ENCODE results near the gene SLC8A3.

Gene SLC8A3

GRCh38 chr14:70064136-70064865 lies 124.5 kb downstream of the SLC8A3 start:
- no peak for DNase-seq (ENCODE audit: low spot score)

DNA sequence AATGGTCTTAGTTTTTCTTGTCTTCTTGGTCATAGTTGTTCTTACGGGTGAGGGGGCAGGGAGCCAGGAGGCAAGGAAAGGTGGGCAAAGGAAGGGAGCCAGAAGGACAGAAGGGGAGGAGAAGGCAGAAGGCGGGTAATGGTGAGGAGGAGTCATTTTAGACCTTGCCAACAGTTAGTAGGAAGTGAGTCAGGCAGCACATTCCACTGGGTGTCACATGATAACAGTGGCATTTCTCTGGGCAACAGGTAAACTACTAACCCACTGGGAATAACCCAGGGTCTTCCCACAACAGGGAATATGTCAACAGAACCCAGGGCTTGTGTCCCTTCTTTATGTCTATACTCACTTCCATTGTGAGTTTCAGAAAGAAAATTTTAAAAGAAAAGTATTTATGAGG lies 127.6 kb downstream of the SLC8A3 start:
- no peak for DNase-seq (ENCODE audit: low spot score)

DNA sequence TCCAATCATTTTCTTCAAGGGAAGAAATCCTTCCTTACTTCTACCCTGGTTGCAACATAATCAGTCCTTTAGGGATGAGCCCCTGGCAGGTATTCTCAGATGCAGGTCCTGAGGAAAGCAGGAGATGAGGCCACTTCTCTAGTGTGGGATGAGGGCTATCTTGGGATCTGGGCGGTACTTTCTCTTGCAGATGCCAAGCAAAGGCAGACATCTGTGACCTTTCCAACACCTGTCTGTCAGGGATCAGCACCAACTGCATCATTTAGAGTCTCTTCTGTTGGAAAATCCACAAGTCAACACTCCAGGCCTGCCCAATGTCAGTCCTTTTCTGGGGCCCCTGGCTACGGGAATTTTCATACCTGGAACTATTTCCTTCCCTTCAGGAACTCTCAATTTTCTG lies 129.2 kb downstream of the SLC8A3 start:
- DNase-seq (ENCODE audit: low spot score), result no peak

DNA sequence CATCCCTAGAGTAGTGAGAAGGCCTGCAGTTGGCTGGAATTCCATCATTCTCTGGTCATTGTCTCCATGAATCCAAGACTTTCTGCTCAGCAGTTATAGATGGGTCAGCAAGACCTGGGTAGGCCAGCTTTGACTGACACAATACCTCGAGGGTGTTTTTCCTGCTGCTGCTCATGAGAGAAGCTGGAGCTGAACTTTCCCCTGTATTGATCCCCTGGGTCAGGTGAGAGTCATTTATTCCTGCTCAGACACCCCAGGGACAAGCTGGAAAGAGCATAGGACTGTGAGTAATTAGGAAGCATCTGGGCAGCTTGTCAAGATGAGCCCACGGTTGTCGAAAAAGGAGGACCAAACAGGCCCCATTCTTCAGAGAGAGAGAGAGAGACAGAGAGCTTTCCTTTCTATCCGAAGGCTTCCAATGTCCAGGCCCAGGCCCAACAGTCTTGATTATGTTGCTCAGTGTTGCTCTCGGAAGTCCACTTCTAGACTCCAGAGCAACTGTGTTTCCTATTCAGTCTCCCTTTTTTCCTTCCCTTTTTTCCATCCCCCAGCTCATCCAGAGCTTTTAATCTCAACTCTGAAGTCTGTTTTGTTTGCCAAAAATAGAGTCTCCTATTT lies 131.1 kb downstream of the SLC8A3 start:
- no peak for DNase-seq (ENCODE audit: low spot score)

DNA sequence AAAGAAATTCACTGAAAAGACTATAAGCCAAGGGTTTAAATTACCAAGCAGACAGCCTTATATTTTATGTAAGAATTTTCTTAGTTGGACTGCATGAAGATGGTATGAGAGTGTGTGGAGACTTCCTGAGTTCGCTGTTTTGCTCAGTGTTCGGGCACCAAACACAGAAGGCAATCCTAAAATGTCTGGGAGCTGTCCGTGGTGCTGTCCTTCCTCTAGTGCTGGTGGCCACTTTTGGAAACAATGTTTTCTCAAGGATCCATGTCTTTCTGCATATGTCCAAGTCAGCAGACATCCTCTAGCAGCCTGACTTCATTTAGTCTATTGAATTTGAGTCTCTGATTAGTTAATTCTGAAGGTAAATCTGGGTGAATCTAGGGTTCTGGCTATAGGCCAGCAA lies 135.8 kb downstream of the SLC8A3 start:
- no peak for DNase-seq (ENCODE audit: low spot score)

- no peak for DNase-seq (ENCODE audit: low spot score)
Observed at GRCh38 chr14:70050136-70050535, 138.6 kb downstream of the SLC8A3 start.

- DNase-seq (ENCODE audit: low spot score), result no peak
Observed at GRCh38 chr14:70049605-70050004, 139.1 kb downstream of the SLC8A3 start.

GRCh38 chr14:70048313-70048654 lies 140.5 kb downstream of the SLC8A3 start:
- no peak for DNase-seq (ENCODE audit: low spot score)

GRCh38 chr14:70047598-70048312 lies 141.0 kb downstream of the SLC8A3 start:
- no peak for DNase-seq (ENCODE audit: low spot score)

GRCh38 chr14:70045844-70046535 lies 142.8 kb downstream of the SLC8A3 start:
- peak; percentile 52 for DNase-seq (ENCODE audit: low spot score)

- no peak for DNase-seq (ENCODE audit: low spot score)
Observed at GRCh38 chr14:70045310-70045709, 143.4 kb downstream of the SLC8A3 start.

GRCh38 chr14:70043001-70043400 lies 145.8 kb downstream of the SLC8A3 start:
- no peak for DNase-seq (ENCODE audit: low spot score)

DNA sequence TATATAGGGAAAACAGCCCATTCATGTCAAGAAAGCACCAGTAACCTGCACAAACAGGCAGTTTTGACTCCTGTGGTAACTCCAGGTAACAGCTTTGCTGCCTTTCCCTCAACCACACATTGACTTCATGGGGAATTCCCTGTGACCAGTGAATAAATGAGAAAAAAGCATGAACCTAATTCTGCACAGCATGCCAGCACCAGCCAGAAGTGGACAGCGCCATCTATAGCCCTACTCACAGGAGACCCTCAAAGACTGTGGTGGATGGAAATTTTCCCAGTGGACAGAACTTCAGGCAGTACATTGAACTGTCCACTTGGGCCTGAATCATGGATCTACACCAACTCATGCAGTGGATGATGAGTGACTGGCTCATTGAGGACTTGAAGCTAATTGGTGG lies 152.1 kb downstream of the SLC8A3 start:
- DNase-seq (ENCODE audit: low spot score), result no peak

- DNase-seq (ENCODE audit: low spot score), result no peak
Observed at GRCh38 chr14:70034257-70034656, 154.5 kb downstream of the SLC8A3 start.

- no peak for DNase-seq (ENCODE audit: low spot score)
Observed at GRCh38 chr14:70033561-70033960, 155.2 kb downstream of the SLC8A3 start.

DNA sequence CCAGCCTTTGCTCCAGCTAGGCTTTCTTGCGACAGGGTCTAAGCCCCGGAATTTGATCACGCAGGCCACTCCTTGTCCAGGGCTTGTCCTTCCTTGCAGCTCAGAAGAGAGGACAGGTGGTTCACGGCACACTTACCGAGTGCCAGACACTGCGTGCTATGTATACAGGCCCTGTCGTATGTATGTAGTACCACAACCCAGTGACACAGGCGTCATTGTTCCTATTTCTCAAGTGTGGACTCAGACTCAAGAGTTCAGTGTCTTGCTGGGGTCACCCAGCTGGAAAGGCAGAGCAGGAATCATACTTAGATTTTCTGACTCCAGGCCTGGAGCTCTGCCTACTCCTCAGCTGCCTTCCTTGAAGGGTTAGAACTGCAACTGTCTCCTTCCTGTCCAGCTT lies 155.6 kb downstream of the SLC8A3 start:
- DNase-seq (ENCODE audit: low spot score), result no peak

- no peak for DNase-seq (ENCODE audit: low spot score)
Observed at GRCh38 chr14:70032447-70032846, 156.3 kb downstream of the SLC8A3 start.

- no peak for DNase-seq (ENCODE audit: low spot score)
Observed at GRCh38 chr14:70032016-70032415, 156.7 kb downstream of the SLC8A3 start.

DNA sequence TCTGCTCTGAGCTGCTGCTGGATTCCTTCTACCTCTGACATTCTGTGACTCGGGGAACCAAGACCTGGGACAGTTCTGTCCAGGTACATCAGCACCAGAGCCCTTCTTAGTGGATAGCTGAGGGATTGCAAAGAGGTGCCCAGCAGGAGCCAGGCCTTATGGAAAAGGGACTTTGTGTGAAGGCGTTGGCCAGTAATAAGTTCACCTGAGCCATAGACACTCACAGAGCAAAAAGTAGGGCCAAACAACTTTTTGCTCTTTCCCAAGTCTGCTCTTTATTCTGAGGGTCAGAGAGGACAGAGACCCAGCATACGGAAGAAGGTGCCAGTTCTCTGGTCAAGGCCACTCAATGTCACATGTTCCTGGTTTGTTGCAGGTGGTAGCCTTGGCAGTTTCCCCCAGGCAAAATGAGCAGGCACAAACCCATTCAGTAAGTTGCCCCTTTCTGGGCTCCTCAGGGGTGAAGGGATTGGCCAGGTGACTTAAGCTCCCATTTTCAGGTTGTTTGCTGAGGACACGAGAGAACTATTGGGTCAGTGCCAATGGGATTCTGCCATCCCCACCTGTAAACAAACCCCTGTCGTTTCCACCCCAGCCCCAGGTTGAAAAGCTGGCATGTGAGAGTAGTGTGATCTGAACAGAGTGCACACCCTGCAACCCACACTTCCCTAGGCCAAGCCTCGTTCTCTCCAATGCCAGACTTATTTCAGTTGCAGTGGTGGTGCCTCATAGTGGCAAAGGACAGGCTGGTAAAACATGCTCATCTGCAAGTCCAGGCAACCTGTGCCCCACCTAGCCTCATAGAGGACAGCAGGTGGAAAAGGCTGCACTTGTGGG lies 159.2 kb downstream of the SLC8A3 start:
- DNase-seq (ENCODE audit: low spot score), result no peak

DNA sequence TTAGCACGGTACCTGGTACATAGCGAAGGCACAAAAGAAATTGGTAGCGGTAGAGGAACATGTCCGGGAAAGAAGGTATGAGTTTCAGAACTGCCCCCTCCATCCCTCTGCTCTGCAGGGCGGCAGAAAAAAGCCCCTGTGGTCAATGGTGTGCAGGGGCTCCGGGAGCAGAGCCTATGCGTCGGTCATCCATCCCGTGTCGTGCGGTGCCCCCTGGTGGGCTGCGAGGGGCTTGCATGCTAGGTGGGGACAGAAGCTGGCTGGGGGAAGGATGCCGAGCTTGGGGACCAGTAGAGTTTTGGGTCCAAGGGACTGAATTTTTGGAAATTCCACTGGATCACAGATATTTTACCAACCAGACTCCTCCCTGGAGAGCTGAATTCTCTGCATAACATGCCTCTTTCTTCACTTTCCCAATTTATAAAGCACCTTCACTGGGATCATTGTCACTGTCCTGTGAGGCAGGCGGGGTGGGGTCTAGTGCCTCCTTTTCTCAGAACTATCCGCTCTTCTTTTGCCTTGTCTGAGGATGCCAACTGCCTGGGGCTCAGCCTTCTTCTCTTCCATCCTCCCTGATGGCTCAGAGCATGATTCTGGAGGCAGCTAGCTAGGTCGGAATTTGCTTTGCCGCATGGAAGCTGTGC lies 160.8 kb downstream of the SLC8A3 start:
- DNase-seq (ENCODE audit: low spot score), result peak; percentile 66

GRCh38 chr14:70023871-70024270 lies 164.9 kb downstream of the SLC8A3 start:
- no peak for DNase-seq (ENCODE audit: low spot score)
